ENCODE measurements around the gene EML6.

GRCh38 chr2:55017880-55018279 is 294.4 kb downstream of the EML6 start:
- TF ChIP-seq TBP (IDR thresholded peaks at IDR 0.05; ENCODE audit: low read depth, low read length) (no peak), CEBPB (IDR thresholded peaks at IDR 0.05; ENCODE audit: low read depth, low read length) (no peak), JUN (IDR thresholded peaks at IDR 0.05; ENCODE audit: low read depth, low read length) (no peak), SUZ12 (IDR thresholded peaks at IDR 0.05; ENCODE audit: low read length) (no peak), GTF2F1 (IDR thresholded peaks at IDR 0.05; ENCODE audit: borderline replicate concordance, low read depth, low read length) (no peak), SIN3A (conservative IDR thresholded peaks at IDR 0.05 in 1 of 2, IDR thresholded peaks at IDR 0.05 in 1 of 2; ENCODE audit: low read depth in 1 of 2, low read length in 2 of 2) (no peak)
- TF ChIP-seq, protein P1, sequence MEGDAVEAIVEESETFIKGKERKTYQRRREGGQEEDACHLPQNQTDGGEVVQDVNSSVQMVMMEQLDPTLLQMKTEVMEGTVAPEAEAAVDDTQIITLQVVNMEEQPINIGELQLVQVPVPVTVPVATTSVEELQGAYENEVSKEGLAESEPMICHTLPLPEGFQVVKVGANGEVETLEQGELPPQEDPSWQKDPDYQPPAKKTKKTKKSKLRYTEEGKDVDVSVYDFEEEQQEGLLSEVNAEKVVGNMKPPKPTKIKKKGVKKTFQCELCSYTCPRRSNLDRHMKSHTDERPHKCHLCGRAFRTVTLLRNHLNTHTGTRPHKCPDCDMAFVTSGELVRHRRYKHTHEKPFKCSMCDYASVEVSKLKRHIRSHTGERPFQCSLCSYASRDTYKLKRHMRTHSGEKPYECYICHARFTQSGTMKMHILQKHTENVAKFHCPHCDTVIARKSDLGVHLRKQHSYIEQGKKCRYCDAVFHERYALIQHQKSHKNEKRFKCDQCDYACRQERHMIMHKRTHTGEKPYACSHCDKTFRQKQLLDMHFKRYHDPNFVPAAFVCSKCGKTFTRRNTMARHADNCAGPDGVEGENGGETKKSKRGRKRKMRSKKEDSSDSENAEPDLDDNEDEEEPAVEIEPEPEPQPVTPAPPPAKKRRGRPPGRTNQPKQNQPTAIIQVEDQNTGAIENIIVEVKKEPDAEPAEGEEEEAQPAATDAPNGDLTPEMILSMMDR (IDR thresholded peaks at IDR 0.05; ENCODE audit: control extremely low read depth in 1 of 3, insufficient read depth in 1 of 3, low read depth in 1 of 3, low read length in 3 of 3), result no peak
